ENCODE measurements around the gene MARCO. TPM values are rescaled to one million over a fixed set of nuclear protein-coding genes. Genes with fewer than 3 reads are reported as not detected.

MARCO gene, protein sequence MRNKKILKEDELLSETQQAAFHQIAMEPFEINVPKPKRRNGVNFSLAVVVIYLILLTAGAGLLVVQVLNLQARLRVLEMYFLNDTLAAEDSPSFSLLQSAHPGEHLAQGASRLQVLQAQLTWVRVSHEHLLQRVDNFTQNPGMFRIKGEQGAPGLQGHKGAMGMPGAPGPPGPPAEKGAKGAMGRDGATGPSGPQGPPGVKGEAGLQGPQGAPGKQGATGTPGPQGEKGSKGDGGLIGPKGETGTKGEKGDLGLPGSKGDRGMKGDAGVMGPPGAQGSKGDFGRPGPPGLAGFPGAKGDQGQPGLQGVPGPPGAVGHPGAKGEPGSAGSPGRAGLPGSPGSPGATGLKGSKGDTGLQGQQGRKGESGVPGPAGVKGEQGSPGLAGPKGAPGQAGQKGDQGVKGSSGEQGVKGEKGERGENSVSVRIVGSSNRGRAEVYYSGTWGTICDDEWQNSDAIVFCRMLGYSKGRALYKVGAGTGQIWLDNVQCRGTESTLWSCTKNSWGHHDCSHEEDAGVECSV
- total RNA-seq = 10 to 100 TPM; 10.4 to 13.7 TPM

DNA sequence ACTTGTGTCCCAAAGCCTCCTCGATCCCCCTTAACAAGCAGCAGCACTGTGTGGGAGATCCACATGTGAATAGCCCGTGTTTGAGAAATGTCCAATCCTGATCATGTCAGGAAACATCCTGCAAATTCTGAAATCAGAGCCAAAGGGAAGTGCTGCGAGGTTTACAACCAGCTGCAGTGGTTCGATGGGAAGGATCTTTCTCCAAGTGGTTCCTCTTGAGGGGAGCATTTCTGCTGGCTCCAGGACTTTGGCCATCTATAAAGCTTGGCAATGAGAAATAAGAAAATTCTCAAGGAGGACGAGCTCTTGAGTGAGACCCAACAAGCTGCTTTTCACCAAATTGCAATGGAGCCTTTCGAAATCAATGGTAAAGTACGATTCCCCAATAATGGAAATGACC lies at the start of gene MARCO:
MARCO (plus strand) TSS at position 164 of the 400 bp plus-strand sequence; CDS start at position 271, 107 bp downstream.
- no peaks in the 10 kb centered on the region for H3K36me3 ChIP-seq
- H3K4me1 ChIP-seq (ENCODE audit: control insufficient read depth in 1 of 2, low read depth in 2 of 2) = no peaks in the 10 kb centered on the region
- H3K4me3 ChIP-seq = no peak within 1 kb of the TSS
- no peaks in the 10 kb centered on the region for H3K27me3 ChIP-seq (replicated peaks; ENCODE audit: insufficient read depth)
- TF ChIP-seq, protein P1, sequence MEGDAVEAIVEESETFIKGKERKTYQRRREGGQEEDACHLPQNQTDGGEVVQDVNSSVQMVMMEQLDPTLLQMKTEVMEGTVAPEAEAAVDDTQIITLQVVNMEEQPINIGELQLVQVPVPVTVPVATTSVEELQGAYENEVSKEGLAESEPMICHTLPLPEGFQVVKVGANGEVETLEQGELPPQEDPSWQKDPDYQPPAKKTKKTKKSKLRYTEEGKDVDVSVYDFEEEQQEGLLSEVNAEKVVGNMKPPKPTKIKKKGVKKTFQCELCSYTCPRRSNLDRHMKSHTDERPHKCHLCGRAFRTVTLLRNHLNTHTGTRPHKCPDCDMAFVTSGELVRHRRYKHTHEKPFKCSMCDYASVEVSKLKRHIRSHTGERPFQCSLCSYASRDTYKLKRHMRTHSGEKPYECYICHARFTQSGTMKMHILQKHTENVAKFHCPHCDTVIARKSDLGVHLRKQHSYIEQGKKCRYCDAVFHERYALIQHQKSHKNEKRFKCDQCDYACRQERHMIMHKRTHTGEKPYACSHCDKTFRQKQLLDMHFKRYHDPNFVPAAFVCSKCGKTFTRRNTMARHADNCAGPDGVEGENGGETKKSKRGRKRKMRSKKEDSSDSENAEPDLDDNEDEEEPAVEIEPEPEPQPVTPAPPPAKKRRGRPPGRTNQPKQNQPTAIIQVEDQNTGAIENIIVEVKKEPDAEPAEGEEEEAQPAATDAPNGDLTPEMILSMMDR (IDR thresholded peaks at IDR 0.05) = no peak
- H3K9me3 ChIP-seq = no peaks in the 10 kb centered on the region
- DNase-seq (ENCODE audit: low spot score) (no peak), ATAC-seq (ENCODE audit: insufficient number of reproducible peaks, low FRiP score, low read depth) (no peak)
- no peak within 1 kb of the TSS for H3K27ac ChIP-seq

DNA sequence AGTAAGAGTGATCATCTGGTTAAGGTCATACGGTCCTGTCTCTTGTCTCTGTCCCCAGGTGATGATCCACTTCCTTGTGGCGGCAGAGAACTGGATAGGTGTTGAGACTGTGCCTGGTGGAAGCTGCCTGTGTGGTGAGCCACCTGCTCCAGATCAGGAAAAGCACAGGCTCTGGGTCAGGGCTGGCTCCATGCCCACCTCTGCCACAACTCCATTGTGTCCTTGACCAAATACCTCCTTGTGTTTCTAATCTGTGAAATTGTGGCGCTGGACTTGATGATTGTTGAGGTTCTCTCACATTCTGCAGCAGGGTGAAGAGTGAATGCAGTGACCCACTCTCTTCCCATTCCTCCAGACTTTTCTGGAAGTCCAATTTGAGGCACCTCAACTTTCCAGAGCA lies 48.9 kb upstream of the MARCO start:
- ATAC-seq (ENCODE audit: insufficient number of reproducible peaks, low FRiP score, low read depth) (no peak), DNase-seq (ENCODE audit: low spot score) (no peak)
- Histone ChIP-seq H3K9me3 (peaks cover 11% of the 10 kb centered on the region), H3K27me3 (replicated peaks; ENCODE audit: insufficient read depth) (no peaks in the 10 kb centered on the region), H3K27ac (no peak overlapping the region), H3K4me3 (no peak overlapping the region), H3K4me1 (ENCODE audit: control insufficient read depth in 1 of 2, low read depth in 2 of 2) (no peaks in the 10 kb centered on the region), H3K36me3 (no peaks in the 10 kb centered on the region)
- TF ChIP-seq, protein P1 (IDR thresholded peaks at IDR 0.05) = no peak

DNA sequence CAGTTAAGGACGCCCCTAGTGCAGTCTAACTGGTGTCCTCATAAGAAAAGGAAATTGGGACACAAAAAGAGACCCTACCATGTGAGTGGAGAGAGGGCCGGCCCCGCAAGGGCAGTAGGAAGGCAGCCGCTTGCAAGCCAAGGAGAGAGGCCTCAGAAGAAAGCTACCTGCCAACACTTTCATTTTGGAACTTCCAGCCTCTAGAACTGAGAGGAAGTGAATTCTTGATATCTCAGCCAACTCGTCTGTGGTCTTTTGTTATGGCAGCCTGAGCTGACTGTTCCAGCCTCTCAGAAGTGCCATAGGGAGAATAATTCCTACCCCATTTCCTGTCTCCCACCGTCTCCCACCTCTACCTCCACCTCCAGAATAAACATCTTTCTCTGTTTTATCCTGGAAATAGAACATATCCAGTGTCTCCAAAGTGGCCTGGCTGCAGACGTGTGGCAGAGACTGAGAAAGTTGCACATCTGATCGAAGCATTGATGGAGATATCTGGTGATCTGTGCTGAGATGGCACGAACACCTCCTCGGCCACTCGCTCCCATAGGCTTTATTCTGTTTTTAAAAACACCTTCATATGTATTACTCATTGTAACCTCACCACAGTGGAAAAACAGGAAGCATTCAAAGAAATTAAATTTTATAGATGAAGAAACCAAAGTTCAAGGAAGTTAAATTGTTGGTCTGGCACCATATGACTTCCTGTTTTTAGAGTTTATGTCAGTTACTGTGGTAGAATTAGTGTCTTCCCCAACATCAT lies 39.5 kb upstream of the MARCO start:
- H3K27me3 ChIP-seq (replicated peaks; ENCODE audit: insufficient read depth) = no peaks in the 10 kb centered on the region
- ATAC-seq (ENCODE audit: insufficient number of reproducible peaks, low FRiP score, low read depth) (no peak), DNase-seq (ENCODE audit: low spot score) (no peak)
- H3K9me3 ChIP-seq = no peaks in the 10 kb centered on the region
- TF ChIP-seq, protein P1 (IDR thresholded peaks at IDR 0.05) = no peak
- H3K4me1 ChIP-seq (ENCODE audit: control insufficient read depth in 1 of 2, low read depth in 2 of 2) = no peaks in the 10 kb centered on the region
- no peak overlapping the region for H3K4me3 ChIP-seq
- H3K27ac ChIP-seq = no peak overlapping the region
- no peaks in the 10 kb centered on the region for H3K36me3 ChIP-seq

DNA sequence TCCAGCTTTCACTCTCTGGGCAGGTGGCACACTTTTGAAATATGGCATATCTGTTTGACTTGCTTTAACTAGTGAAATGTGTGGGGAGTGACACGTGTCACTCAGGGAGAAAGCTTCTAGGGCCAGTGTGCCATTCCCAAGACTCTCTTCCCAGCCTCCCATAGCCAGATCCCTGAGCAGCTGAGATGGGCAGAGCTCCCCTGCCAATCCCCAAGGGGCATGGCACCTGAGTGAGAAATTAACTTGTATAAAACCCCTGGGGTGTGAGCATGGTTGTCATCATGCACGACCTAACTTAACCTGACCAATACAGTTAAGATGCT lies 39.0 kb upstream of the MARCO start:
- ATAC-seq (ENCODE audit: insufficient number of reproducible peaks, low FRiP score, low read depth) (no peak), DNase-seq (ENCODE audit: low spot score) (no peak)
- Histone ChIP-seq H3K4me1 (ENCODE audit: control insufficient read depth in 1 of 2, low read depth in 2 of 2) (no peaks in the 10 kb centered on the region), H3K4me3 (no peak overlapping the region), H3K36me3 (no peaks in the 10 kb centered on the region), H3K27me3 (replicated peaks; ENCODE audit: insufficient read depth) (no peaks in the 10 kb centered on the region), H3K9me3 (no peaks in the 10 kb centered on the region), H3K27ac (no peak overlapping the region)
- TF ChIP-seq, protein P1 (IDR thresholded peaks at IDR 0.05) = no peak

Data from thoracic aorta (tissue), 2 donors.